Measurements from ENCODE around the gene CHRNA7. TPM values are rescaled to one million over a fixed set of nuclear protein-coding genes. Genes with fewer than 3 reads are reported as not detected.

Gene CHRNA7
- total RNA-seq, 1 donor from 2014 or later: 9.5 TPM

DNA sequence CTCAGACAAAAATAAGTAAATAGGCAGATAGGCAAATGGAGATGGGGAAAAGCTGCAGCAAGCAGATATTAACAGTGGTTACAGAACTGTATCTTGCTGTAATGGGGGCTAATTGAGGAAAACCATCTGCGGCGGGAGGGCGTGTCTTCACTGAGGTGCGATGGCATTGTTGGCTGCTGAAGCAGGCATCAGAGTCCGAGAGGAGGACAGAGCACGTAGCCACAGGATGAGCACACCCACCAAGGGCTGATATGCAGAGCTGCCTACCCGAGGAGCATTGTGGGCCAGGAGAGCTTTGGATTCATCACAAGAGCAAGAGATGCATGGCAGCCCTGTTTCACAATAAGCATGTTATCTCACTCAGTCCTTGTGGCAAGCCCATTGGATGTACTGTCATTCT is 30.4 kb downstream of the CHRNA7 start:
- no peak for DNase-seq (ENCODE audit: low read depth, low spot score)
- Mint-ChIP-seq H3K36me3 (ENCODE audit: low read depth) (peaks cover 6% of the 10 kb centered on the region), H3K4me3 (no peak overlapping the region), H3K4me1 (no peaks in the 10 kb centered on the region), H3K9me3 (peaks cover 11% of the 10 kb centered on the region), H3K27me3 (ENCODE audit: low read depth) (no peaks in the 10 kb centered on the region), H3K27ac (ENCODE audit: unreplicated experiment) (no peak overlapping the region)
- TF ChIP-seq, protein P1, sequence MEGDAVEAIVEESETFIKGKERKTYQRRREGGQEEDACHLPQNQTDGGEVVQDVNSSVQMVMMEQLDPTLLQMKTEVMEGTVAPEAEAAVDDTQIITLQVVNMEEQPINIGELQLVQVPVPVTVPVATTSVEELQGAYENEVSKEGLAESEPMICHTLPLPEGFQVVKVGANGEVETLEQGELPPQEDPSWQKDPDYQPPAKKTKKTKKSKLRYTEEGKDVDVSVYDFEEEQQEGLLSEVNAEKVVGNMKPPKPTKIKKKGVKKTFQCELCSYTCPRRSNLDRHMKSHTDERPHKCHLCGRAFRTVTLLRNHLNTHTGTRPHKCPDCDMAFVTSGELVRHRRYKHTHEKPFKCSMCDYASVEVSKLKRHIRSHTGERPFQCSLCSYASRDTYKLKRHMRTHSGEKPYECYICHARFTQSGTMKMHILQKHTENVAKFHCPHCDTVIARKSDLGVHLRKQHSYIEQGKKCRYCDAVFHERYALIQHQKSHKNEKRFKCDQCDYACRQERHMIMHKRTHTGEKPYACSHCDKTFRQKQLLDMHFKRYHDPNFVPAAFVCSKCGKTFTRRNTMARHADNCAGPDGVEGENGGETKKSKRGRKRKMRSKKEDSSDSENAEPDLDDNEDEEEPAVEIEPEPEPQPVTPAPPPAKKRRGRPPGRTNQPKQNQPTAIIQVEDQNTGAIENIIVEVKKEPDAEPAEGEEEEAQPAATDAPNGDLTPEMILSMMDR (conservative IDR thresholded peaks at IDR 0.05): no peak

DNA sequence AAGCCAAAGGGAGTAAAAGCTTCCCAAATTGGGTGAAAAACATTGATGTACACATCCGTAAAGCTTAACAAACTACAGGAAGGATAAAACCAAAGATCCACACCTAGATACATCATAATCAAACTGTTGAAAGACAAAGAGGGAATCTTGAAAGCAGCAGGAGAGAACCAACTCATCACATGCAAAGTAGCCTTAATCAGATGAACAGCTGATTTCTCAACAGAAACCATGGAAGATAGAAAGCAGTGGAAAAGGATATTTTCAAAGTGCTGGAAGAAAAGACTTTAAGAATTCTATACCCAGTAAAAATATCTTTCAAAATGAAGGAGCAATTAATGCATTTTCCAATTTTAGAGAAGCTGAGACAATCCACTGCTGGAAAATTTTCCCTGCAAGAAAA is 36.8 kb downstream of the CHRNA7 start:
- Mint-ChIP-seq H3K27ac (ENCODE audit: unreplicated experiment) (no peak overlapping the region), H3K36me3 (ENCODE audit: low read depth) (peaks cover 18% of the 10 kb centered on the region), H3K27me3 (ENCODE audit: low read depth) (no peaks in the 10 kb centered on the region), H3K4me3 (no peak overlapping the region), H3K9me3 (peaks cover 33% of the 10 kb centered on the region), H3K4me1 (no peaks in the 10 kb centered on the region)
- TF ChIP-seq, protein P1 (conservative IDR thresholded peaks at IDR 0.05): no peak
- no peak for DNase-seq (ENCODE audit: low read depth, low spot score)

DNA sequence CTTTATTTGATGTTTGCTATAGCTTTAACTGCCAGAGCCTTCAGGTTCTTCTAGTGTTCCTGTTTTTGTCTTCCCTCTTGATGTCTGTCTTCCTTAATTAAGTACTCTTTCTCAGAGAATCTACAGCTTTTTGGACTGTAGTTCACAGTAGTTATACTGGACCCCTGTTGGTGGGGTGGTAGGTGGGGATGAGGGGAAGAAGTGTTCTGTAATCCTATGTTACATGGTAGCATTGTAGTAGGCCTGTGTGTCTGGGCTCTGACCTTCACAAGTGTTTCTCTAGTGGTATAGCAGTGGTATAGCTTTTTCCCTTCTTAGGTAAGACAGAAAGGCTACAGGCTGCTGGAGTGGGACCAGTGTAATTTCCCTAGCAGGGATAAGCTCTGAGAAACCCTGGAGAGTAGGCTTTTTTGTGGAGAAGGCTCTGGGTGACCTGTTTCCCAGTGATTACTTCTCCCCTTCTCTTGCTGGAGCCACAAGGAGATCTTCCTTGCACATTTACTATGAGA is 59.6 kb downstream of the CHRNA7 start:
- Mint-ChIP-seq H3K4me1 (peaks cover 4% of the 10 kb centered on the region), H3K27me3 (ENCODE audit: low read depth) (no peaks in the 10 kb centered on the region), H3K27ac (ENCODE audit: unreplicated experiment) (no peak overlapping the region), H3K36me3 (ENCODE audit: low read depth) (no peaks in the 10 kb centered on the region), H3K4me3 (no peak overlapping the region), H3K9me3 (peaks cover 9% of the 10 kb centered on the region)
- DNase-seq (ENCODE audit: low read depth, low spot score): no peak
- TF ChIP-seq, protein P1 (conservative IDR thresholded peaks at IDR 0.05): no peak

DNA sequence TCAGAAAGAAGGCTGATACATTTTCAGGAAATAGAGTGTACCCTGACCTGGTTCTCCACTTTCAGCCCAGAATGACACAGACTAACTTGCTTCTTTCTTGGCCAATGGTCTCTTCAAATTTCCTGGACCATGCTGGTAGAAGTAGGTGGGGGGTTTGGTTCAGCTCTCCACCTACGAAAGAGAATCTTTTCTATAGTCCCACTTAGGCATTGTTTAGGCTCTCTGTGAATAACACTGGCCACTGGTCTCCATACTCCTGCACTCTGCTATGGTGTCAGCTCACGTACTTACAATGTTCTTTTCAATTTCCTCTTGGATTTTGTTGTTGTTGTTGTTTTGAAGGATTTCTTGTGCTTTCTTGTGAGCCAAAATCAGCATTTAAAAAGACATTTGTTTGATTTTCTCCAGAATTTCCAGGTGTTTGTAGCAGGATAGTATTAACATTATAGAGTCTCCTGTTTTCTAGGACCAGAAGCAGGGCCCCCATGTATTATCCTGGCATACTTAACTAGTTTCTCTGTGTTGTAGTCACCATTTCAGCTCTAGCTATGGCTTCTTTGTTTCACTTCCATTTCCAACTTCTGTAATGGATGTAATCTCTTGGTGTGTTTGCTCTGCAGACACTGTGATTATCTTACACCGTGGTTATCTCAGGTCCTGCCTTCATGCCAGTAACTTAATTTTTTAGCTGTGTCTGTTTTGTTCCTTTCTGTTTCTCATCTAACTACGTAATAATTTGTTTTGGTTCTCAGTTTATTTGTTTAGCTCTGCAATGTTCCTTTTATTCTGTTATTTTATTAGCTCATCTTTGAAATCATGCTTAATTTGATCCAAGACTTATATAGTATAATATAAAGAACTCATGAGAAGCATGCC is 61.4 kb downstream of the CHRNA7 start:
- peak overlapping the region; percentile 17 for H3K27ac Mint-ChIP-seq (ENCODE audit: unreplicated experiment)
- peaks cover 4% of the 10 kb centered on the region for H3K4me1 Mint-ChIP-seq
- H3K36me3 Mint-ChIP-seq (ENCODE audit: low read depth): no peaks in the 10 kb centered on the region
- no peaks in the 10 kb centered on the region for H3K27me3 Mint-ChIP-seq (ENCODE audit: low read depth)
- TF ChIP-seq, protein P1 (conservative IDR thresholded peaks at IDR 0.05): no peak
- H3K9me3 Mint-ChIP-seq: peaks cover 9% of the 10 kb centered on the region
- no peak for DNase-seq (ENCODE audit: low read depth, low spot score)
- H3K4me3 Mint-ChIP-seq: no peak overlapping the region

DNA sequence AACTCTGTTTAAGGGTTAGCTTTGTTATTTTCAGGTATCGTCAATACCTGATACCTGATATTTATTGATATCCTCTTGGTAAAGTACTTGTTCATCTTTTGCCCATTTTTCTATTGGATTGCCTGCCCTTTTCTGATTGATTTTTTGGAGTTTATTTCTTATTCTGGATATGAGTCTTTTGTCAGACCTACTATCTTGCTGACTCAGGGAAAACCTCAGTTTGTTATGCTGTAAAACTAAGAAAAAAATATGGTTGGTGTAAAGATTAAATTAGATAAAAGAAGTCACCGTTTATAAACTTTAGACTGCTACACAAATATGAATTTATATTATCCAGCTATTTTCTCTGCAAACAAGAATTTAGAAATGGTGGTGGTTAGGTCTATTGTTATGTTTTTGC is 65.9 kb downstream of the CHRNA7 start:
- no peaks in the 10 kb centered on the region for H3K27me3 Mint-ChIP-seq (ENCODE audit: low read depth)
- H3K9me3 Mint-ChIP-seq: no peaks in the 10 kb centered on the region
- H3K36me3 Mint-ChIP-seq (ENCODE audit: low read depth): no peaks in the 10 kb centered on the region
- H3K4me1 Mint-ChIP-seq: peaks cover 15% of the 10 kb centered on the region
- no peak overlapping the region for H3K27ac Mint-ChIP-seq (ENCODE audit: unreplicated experiment)
- TF ChIP-seq, protein P1 (conservative IDR thresholded peaks at IDR 0.05): no peak
- DNase-seq (ENCODE audit: low read depth, low spot score): no peak
- no peak overlapping the region for H3K4me3 Mint-ChIP-seq
